HCT116 (cell line): ENCODE measurements around the gene AGAP2. TPM values are rescaled to one million over a fixed set of nuclear protein-coding genes. Genes with fewer than 3 reads are reported as not detected.

ENCODE experiments used
- ATAC-seq: fragments of 200-7000 bp; cut with Tn5 transposase; 2 replicates; pipeline ENCODE4 v1.9.1; 2020; ENCODE audit warnings: mild to moderate bottlenecking, moderate library complexity
- BruUV-seq: library from RNA; stranded (reverse); fragments of 400-500 nt; replicated peaks from 2 replicates; lab custom pipeline; 2021; lab: Mats Ljungman, UMichigan
- CTCF ChIA-PET: fragments of 300-600 bp; sonication (Branson Sonifier 250); formaldehyde crosslinking; loops from one replicate; lab custom pipeline; 2021; ENCODE audit warnings: antibody characterized with exemption; lab: Charles Lee
- POLR2A ChIA-PET: fragments of 300-600, 350-600 bp; sonication (Branson Sonifier 250); formaldehyde crosslinking; loops from one replicate; lab custom pipeline; 2021; ENCODE audit warnings: antibody characterized with exemption; lab: Charles Lee
- RAD21 ChIA-PET, 2 experiments: fragments of 300-600 bp; sonication (Branson Sonifier 250); formaldehyde crosslinking; loops; one replicate each; lab custom pipeline; 2023; ENCODE audit warnings: low total read pairs in 2 of 2; ENCODE audit not compliant: uncharacterized antibody in 2 of 2, unreplicated experiment in 2 of 2, low non-redundant PET in 1 of 2; lab: Charles Lee
- DNase-seq: peaks from one replicate; pipeline ENCODE4 v3.0.0-alpha.2; 2010; ENCODE audit warnings: low read depth, low spot score
- H2AFZ ChIP-seq: fragments of 200-600 bp; shearing (Covaris generic), sonication (generic); 2 replicates; pipeline ENCODE4 v1.6.1; 2017; ENCODE audit warnings: low read depth, mixed run types, mixed read lengths, antibody characterized with exemption, low read length; ENCODE audit not compliant: poor library complexity, severe bottlenecking
- H3K27ac ChIP-seq: 2 replicates; pipeline ENCODE4 v1.5.1; 2012; ENCODE audit warnings: low read depth, low read length
- H3K27me3 ChIP-seq: fragments of 200-600 bp; sonication (generic); 2 replicates; pipeline ENCODE4 v1.6.1; 2016; ENCODE audit warnings: mixed run types, low read length, mixed read lengths; ENCODE audit not compliant: insufficient read depth
- H3K36me3 ChIP-seq, 2 experiments: fragments of 200-500 bp in 1 of 2; fragments of 200-600 bp in 1 of 2; sonication (Bioruptor generic) in 1 of 2; sonication (generic) in 1 of 2; 2 replicates each; pipeline versions ENCODE4 v1.5.1 to v1.6.1; 2014 to 2016; ENCODE audit warnings: low read length in 2 of 2, inconsistent platforms in 1 of 2, mixed read lengths in 1 of 2, mixed run types in 1 of 2; ENCODE audit not compliant: insufficient read depth in 2 of 2, control insufficient read depth in 1 of 2
- H3K4me1 ChIP-seq, 2 experiments: fragments of 200-600 bp in 1 of 2; sonication (generic) in 1 of 2; 2 replicates each; pipeline versions ENCODE4 v1.5.1 to v1.6.1; 2012 to 2017; ENCODE audit warnings: low read length in 2 of 2, inconsistent platforms in 1 of 2, mild to moderate bottlenecking in 1 of 2, mixed read lengths in 1 of 2, mixed run types in 1 of 2, moderate library complexity in 1 of 2; ENCODE audit not compliant: insufficient read depth in 2 of 2, control insufficient read depth in 1 of 2
- H3K4me2 ChIP-seq: fragments of 200-600 bp; sonication (generic); 2 replicates; pipeline ENCODE4 v1.6.1; 2017; ENCODE audit warnings: mixed run types, low read length, mixed read lengths
- H3K4me3 ChIP-seq, 2 experiments: fragments of 200-600 bp in 1 of 2; sonication (generic) in 1 of 2; replicated peaks in 1 of 2; 2 replicates each; pipeline ENCODE4 v1.5.1; 2011 to 2016; ENCODE audit warnings: low read length in 2 of 2, control low read depth in 1 of 2, low read depth in 1 of 2, mild to moderate bottlenecking in 1 of 2, mixed read lengths in 1 of 2, mixed run types in 1 of 2
- H3K79me2 ChIP-seq: fragments of 200-600 bp; sonication (generic); 2 replicates; pipeline ENCODE4 v1.6.1; 2017; ENCODE audit warnings: mild to moderate bottlenecking, mixed run types, low read length, moderate library complexity, mixed read lengths; ENCODE audit not compliant: insufficient read depth
- H3K9ac ChIP-seq: fragments of 200-600 bp; sonication (generic); 2 replicates; pipeline ENCODE4 v1.6.1; 2016; ENCODE audit warnings: low read length, mixed read lengths
- H3K9me2 ChIP-seq: fragments of 200-600 bp; sonication (generic), shearing (Covaris generic); 2 replicates; pipeline ENCODE4 v1.6.1; 2017; ENCODE audit warnings: mixed run types, mild to moderate bottlenecking, moderate library complexity; ENCODE audit not compliant: insufficient read depth
- H3K9me3 ChIP-seq, 2 experiments: fragments of 200-500 bp in 1 of 2; fragments of 200-600 bp in 1 of 2; sonication (Bioruptor generic) in 1 of 2; sonication (generic) in 1 of 2; 2 replicates each; pipeline ENCODE4 v1.6.1; 2014 to 2017; ENCODE audit warnings: low read length in 2 of 2, mixed read lengths in 2 of 2, inconsistent platforms in 1 of 2, low read depth in 1 of 2, mild to moderate bottlenecking in 1 of 2, mixed run types in 1 of 2, moderate library complexity in 1 of 2; ENCODE audit not compliant: control insufficient read depth in 1 of 2, insufficient read depth in 1 of 2
- H4K20me1 ChIP-seq: fragments of 200-600 bp; sonication (generic), shearing (Covaris generic); 2 replicates; pipeline ENCODE4 v1.6.1; 2017; ENCODE audit warnings: mixed run types, mild to moderate bottlenecking, moderate library complexity; ENCODE audit not compliant: insufficient read depth
- CEBPB ChIP-seq: IDR thresholded peaks from 2 replicates; pipeline ENCODE4 v1.6.1; 2012; ENCODE audit warnings: low read depth
- EGR1 ChIP-seq: IDR thresholded peaks from 2 replicates; pipeline ENCODE4 v1.6.1; 2012; ENCODE audit warnings: low read depth
- ELF1 ChIP-seq: IDR thresholded peaks from 2 replicates; pipeline ENCODE4 v1.6.1; 2012; ENCODE audit warnings: low read depth, borderline replicate concordance
- EZH2phosphoT487 ChIP-seq: fragments of 200-600 bp; IDR thresholded peaks from 2 replicates; pipeline ENCODE4 v1.6.1; 2018; ENCODE audit warnings: antibody characterized with exemption, borderline replicate concordance
- FOSL1 ChIP-seq: IDR thresholded peaks from 2 replicates; pipeline ENCODE4 v1.6.1; 2012; ENCODE audit warnings: low read depth
- JUND ChIP-seq: IDR thresholded peaks from 2 replicates; pipeline ENCODE4 v1.6.1; 2012
- POLR2A ChIP-seq: IDR thresholded peaks from 2 replicates; pipeline ENCODE4 v1.7.0; 2011; ENCODE audit warnings: borderline replicate concordance; ENCODE audit not compliant: insufficient read depth, insufficient read length; ENCODE audit errors: extremely low read depth
- RAD21 ChIP-seq: IDR thresholded peaks from 2 replicates; pipeline ENCODE4 v1.6.1; 2012; ENCODE audit warnings: low read depth, mild to moderate bottlenecking
- REST ChIP-seq: IDR thresholded peaks from 2 replicates; pipeline ENCODE4 v1.6.1; 2012; ENCODE audit warnings: low read depth
- SIN3A ChIP-seq: IDR thresholded peaks from 2 replicates; pipeline ENCODE4 v1.6.1; 2012; ENCODE audit warnings: low read depth
- SP1 ChIP-seq: IDR thresholded peaks from 2 replicates; pipeline ENCODE4 v1.6.1; 2012; ENCODE audit warnings: low read depth
- SRF ChIP-seq: IDR thresholded peaks from 2 replicates; pipeline ENCODE4 v1.6.1; 2012; ENCODE audit warnings: low read depth
- ZNF274 ChIP-seq: fragments of 200-500 bp; sonication (Bioruptor generic); IDR thresholded peaks from 2 replicates; pipeline ENCODE4 v1.6.1; 2014; ENCODE audit warnings: mild to moderate bottlenecking, low read depth, low read length, inconsistent platforms
- intact Hi-C: fragments of 100-400 bp; cut with micrococcal nuclease; formaldehyde crosslinking; loops from 2 replicates; pipeline ENCODE4 v1.10.0; 2022
- total RNA-seq: library from RNA; stranded (reverse); gene quantifications from one replicate; pipeline ENCODE4 v1.2.1, GENCODE V29; 2021; ENCODE audit not compliant: unreplicated experiment
- TF ChIP-seq, protein P1 (sequence below): IDR thresholded peaks from 2 replicates; pipeline ENCODE4 v1.6.1; 2012

The AGAP2 gene
- total RNA-seq, 1 experiment from 2014 or later, result 15.8 TPM

DNA sequence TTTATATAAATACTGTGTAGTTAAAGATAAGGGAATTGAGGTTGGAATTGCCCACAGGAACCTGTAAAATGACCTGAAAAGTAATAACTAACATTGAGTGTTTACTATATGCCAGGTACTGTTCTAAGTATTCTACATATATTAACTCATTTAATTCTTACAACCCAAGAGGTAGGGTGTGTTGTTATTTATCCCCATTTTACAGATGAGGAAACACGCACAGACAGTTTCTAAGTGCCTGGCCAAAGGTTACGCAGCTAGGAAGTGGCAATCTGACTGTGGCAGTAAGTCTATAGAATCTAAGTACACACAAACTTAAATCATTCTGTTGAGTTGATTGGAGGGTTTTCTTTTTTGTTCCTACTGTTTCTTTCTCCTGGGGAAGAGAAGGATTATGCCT, 5.2 kb upstream of the AGAP2 start:
- no TSS peak for BruUV-seq
- H3K4me3 ChIP-seq, result peak overlapping the region; percentile 69 to 76
- intact Hi-C loops, result loop anchor here (2.0 kb wide), 1 partner anchor 17 kb away; no protein-coding TSS in a partner anchor

DNA sequence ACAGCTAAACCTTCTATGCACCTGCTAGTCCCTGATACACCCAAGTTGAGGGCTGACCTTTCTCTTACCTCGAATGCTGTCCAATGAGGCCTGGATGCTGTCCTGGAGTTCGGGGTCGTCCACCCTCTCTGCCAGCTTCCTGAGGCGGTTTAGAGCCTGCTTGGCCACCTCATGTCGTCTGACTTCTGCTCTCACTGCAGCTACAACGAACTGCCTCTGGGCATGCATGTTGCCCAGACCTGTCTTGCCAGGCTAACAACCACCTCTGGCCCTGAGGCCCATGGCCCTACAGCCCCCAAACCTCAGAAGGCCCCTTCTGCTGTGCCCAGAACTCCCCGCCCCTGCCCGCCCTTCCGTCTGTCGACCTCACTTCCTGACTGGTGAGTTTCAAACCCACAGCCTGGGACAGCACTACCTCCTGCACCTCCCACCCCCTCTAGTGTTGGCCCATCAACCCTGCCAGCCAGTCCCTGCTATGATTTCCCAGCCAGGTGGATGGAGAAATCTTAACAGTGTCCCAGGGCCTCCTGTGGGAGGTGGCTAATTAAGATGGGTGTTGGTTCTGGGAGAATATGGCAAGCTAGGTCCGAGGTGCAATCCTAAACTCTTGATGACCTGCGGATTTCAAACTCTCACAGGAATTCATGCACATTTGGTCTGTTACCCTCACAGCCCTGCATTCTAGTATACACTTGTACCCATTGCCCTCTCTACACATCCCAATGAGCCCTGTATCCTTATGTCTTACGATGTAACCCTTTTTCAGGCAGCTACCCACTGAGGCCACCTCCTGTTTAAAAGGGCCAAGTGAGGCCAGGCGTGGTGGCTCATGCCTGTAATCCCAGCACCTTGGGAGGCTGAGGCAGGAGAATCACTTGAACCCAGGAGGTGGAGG, 3.5 kb upstream of the AGAP2 start:
- ChIA-PET RAD21 (interaction anchor here (0.6 to 1.4 kb wide), 2 partner anchors 45 to 159 kb away, joined by 3 read pairs; no protein-coding TSS in a partner anchor), CTCF (interaction anchor here (1.2 to 1.8 kb wide), 3 partner anchors 15 to 159 kb away, joined by 7 to 13 read pairs (median 11); no protein-coding TSS in a partner anchor), POLR2A (interaction anchor here (0.8 to 1.9 kb wide), 2 partner anchors 16 to 24 kb away, joined by 3 to 5 read pairs; no protein-coding TSS in a partner anchor)
- H3K27me3 ChIP-seq, result no peaks in the 10 kb centered on the region
- no peaks in the 10 kb centered on the region for H3K9me2 ChIP-seq
- H3K4me2 ChIP-seq, result peak overlapping the region; percentile 87
- ATAC-seq, result peak; percentile 77
- H3K9ac ChIP-seq, result peak overlapping the region; percentile 69
- no peaks in the 10 kb centered on the region for H3K9me3 ChIP-seq
- H3K36me3 ChIP-seq, result peaks cover 4 to 6% of the 10 kb centered on the region in 2 experiments; a peak in 3 of 4 replicates
- H3K4me3 ChIP-seq, result peak overlapping the region; percentile 71 to 79
- peaks cover 10 to 36% of the 10 kb centered on the region in 2 experiments; a peak in 3 of 4 replicates for H3K4me1 ChIP-seq
- H3K27ac ChIP-seq, result peak overlapping the region; percentile 46
- no peaks in the 10 kb centered on the region for H4K20me1 ChIP-seq
- peak; percentile 81 for DNase-seq
- no peak overlapping the region for H2AFZ ChIP-seq
- intact Hi-C loops, result loop anchor here (1.0 to 2.0 kb wide), 2 partner anchors 15 to 159 kb away; no protein-coding TSS in a partner anchor
- BruUV-seq, result no TSS peak
- H3K79me2 ChIP-seq, result no peaks in the 10 kb centered on the region
- TF ChIP-seq, protein P1, sequence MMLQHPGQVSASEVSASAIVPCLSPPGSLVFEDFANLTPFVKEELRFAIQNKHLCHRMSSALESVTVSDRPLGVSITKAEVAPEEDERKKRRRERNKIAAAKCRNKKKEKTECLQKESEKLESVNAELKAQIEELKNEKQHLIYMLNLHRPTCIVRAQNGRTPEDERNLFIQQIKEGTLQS, result no peak
- peak; percentile 63; the same call in 1 of the 2 replicates for TF ChIP-seq SIN3A
- no peak for TF ChIP-seq ZNF274
- TF ChIP-seq CEBPB, result no peak; the same call in 1 of the 2 replicates
- no peak for TF ChIP-seq ELF1
- TF ChIP-seq JUND, result no peak
- no peak for TF ChIP-seq EGR1
- TF ChIP-seq POLR2A, result peak; percentile 63
- TF ChIP-seq FOSL1, result no peak
- TF ChIP-seq EZH2phosphoT487, result no peak
- no peak for TF ChIP-seq REST
- TF ChIP-seq SRF, result no peak

More for the DNA sequence above, 5.2 kb upstream of the AGAP2 start:
- ChIA-PET POLR2A (interaction anchor here (1.0 to 1.6 kb wide), 4 partner anchors 13 to 107 kb away, joined by 4 to 7 read pairs (median 6); no protein-coding TSS in a partner anchor), CTCF (interaction anchor here (0.9 to 1.7 kb wide), 3 partner anchors 13 to 18 kb away, joined by 3 to 11 read pairs (median 10); no protein-coding TSS in a partner anchor), RAD21 (interaction anchor here in 1 of 2 experiments (1.2 kb wide), 1 partner anchor 103 kb away, joined by 3 read pairs; no protein-coding TSS in a partner anchor)
- Histone ChIP-seq H3K9ac (peak overlapping the region; percentile 90), H3K4me2 (peak overlapping the region; percentile 91), H3K9me3 (no peaks in the 10 kb centered on the region), H3K27me3 (no peaks in the 10 kb centered on the region), H2AFZ (no peak overlapping the region), H3K79me2 (no peaks in the 10 kb centered on the region), H3K9me2 (no peaks in the 10 kb centered on the region), H4K20me1 (no peaks in the 10 kb centered on the region), H3K4me1 (peaks cover 10 to 36% of the 10 kb centered on the region in 2 experiments; a peak in 3 of 4 replicates), H3K36me3 (peaks cover 5 to 9% of the 10 kb centered on the region in 2 experiments; a peak in 3 of 4 replicates), H3K27ac (peak overlapping the region; percentile 76; the same call in 1 of the 2 replicates)
- TF ChIP-seq SP1 (no peak), SRF (no peak), EZH2phosphoT487 (no peak), RAD21 (no peak)
- TF ChIP-seq, protein P1, result no peak
- ATAC-seq, result no peak
- no peak for DNase-seq
